ENCODE measurements around the gene STK24.

STK24 gene

GRCh38 chr13:98450539-98451111 lies 126.3 kb downstream of the STK24 start:
- no peak for DNase-seq (ENCODE audit: low read depth in 2 of 2)

GRCh38 chr13:98450026-98450425 lies 126.9 kb downstream of the STK24 start:
- no peak for DNase-seq (ENCODE audit: low read depth in 2 of 2)

- DNase-seq (ENCODE audit: low read depth in 2 of 2) = no peak
These were observed 127.6 kb downstream of the STK24 start for GRCh38 chr13:98449273-98449672.

- no peak for DNase-seq (ENCODE audit: low read depth in 2 of 2)
These were observed 128.3 kb downstream of the STK24 start for GRCh38 chr13:98448642-98448928.

- peak in 1 of 2 donors; percentile 20 for DNase-seq (ENCODE audit: low read depth in 2 of 2)
These were observed 128.8 kb downstream of the STK24 start for GRCh38 chr13:98447881-98448641.

GRCh38 chr13:98447130-98447529 lies 129.8 kb downstream of the STK24 start:
- no peak for DNase-seq (ENCODE audit: low read depth in 2 of 2)

GRCh38 chr13:98446234-98446621 lies 130.7 kb downstream of the STK24 start:
- no peak for DNase-seq (ENCODE audit: low read depth in 2 of 2)

GRCh38 chr13:98445340-98446233 lies 131.3 kb downstream of the STK24 start:
- DNase-seq (ENCODE audit: low read depth in 2 of 2) = peak; percentile 68 to 72

- DNase-seq (ENCODE audit: low read depth in 2 of 2) = no peak
These were observed 132.5 kb downstream of the STK24 start for GRCh38 chr13:98444381-98444780.

- no peak for DNase-seq (ENCODE audit: low read depth in 2 of 2)
These were observed 133.0 kb downstream of the STK24 start for GRCh38 chr13:98443800-98444325.

GRCh38 chr13:98443329-98443728 lies 133.6 kb downstream of the STK24 start:
- DNase-seq (ENCODE audit: low read depth in 2 of 2) = no peak

GRCh38 chr13:98442391-98443230 lies 134.3 kb downstream of the STK24 start:
- no peak for DNase-seq (ENCODE audit: low read depth in 2 of 2)

GRCh38 chr13:98441056-98441676 lies 135.7 kb downstream of the STK24 start:
- no peak for DNase-seq (ENCODE audit: low read depth in 2 of 2)

- DNase-seq (ENCODE audit: low read depth in 2 of 2) = no peak
These were observed 136.4 kb downstream of the STK24 start for GRCh38 chr13:98440390-98441055.

GRCh38 chr13:98439896-98440295 lies 137.0 kb downstream of the STK24 start:
- no peak for DNase-seq (ENCODE audit: low read depth in 2 of 2)

- DNase-seq (ENCODE audit: low read depth in 2 of 2) = no peak
These were observed 137.6 kb downstream of the STK24 start for GRCh38 chr13:98439126-98439828.

- no peak for DNase-seq (ENCODE audit: low read depth in 2 of 2)
These were observed 138.4 kb downstream of the STK24 start for GRCh38 chr13:98438246-98439125.

GRCh38 chr13:98436233-98436910 lies 140.5 kb downstream of the STK24 start:
- no peak for DNase-seq (ENCODE audit: low read depth in 2 of 2)

All from activated CD4-positive, alpha-beta T cell treated with anti-CD3 and anti-CD28 coated beads for 24 hours (primary cell).